HG02798 (cell line): ENCODE measurements around the gene PRSS58.

Source experiments
- ATAC-seq: cut with Tn5 transposase; IDR thresholded peaks from one replicate; pipeline ENCODE4 v1.9.1; 2021; ENCODE audit warnings: mild to moderate bottlenecking; ENCODE audit not compliant: unreplicated experiment, poor library complexity

PRSS58 gene

DNA sequence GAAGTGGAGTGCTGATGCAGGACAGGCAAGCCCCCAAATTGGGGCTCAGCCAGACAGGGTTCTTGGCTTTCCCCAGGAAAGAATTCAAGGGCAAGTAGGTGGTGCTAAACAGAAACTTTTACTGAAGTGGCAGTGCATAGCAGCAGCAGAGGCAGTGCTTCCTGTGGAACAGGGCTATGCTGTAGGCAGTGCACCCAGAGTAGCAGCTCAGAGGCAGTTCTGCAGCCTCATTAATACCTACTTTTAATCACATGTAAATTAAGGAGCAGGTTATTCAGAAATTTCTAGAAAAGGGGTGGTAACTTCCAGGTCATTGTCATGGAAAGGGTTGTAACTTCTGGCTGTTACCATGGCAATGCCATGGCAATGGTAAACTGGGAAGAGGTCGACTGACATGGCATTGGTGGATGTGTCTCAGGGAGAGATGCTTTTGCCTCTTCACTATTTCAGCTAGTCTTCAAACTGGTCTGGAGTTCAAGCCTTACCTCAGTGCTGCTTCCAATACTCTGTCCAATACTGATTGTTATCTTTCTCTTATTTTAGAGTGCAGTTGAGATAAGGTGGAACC, 29.2 kb downstream of the PRSS58 start:
- no peak for ATAC-seq
